Measurements from ENCODE around the gene PREPL. TPM values are rescaled to one million over a fixed set of nuclear protein-coding genes. Genes with fewer than 3 reads are reported as not detected.
"Not testable (repeated sequence)": the region's sequence is repeated elsewhere in the genome, so short reads cannot be mapped to it uniquely, and the experiment has no call there.

Gene PREPL
- polyA plus RNA-seq, 1 donor: 141 TPM

DNA sequence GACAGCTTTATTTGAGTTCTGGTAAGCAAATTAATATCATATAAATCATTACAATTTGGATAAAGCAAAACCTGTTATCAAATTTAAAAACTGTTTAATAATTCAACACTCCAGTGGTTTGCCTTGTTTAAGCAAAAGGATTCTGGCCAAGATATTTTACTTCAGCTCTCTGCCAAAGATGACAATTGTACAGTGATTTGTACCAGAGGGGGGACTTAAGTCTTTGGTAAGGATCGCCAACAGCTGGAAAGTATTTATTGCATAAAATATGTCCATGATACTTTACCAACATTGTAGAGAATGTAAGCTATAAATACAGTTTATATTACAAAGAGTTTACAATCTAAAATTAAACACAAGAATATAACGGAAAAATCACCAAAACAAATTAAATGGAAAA is 13.8 kb downstream of the PREPL start:
- no peak for DNase-seq

DNA sequence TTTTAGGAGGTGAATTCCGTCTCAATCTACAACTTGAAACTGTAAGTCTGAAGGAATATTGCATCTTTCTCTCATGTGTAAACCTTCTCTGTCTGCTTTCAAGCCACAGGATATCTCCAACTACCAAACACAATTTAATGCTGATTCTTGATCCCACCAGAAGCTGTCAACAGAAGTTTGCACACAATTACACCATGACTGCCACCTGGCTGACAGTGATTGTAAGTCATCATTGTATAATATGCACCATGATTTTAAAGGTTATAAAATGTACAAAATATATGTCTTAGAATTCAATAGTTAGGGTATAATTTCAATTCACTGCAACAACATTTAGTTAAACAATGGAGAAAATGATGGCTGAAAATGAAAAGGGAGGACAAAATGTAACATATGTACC is 18.4 kb downstream of the PREPL start:
- no peak for DNase-seq

DNA sequence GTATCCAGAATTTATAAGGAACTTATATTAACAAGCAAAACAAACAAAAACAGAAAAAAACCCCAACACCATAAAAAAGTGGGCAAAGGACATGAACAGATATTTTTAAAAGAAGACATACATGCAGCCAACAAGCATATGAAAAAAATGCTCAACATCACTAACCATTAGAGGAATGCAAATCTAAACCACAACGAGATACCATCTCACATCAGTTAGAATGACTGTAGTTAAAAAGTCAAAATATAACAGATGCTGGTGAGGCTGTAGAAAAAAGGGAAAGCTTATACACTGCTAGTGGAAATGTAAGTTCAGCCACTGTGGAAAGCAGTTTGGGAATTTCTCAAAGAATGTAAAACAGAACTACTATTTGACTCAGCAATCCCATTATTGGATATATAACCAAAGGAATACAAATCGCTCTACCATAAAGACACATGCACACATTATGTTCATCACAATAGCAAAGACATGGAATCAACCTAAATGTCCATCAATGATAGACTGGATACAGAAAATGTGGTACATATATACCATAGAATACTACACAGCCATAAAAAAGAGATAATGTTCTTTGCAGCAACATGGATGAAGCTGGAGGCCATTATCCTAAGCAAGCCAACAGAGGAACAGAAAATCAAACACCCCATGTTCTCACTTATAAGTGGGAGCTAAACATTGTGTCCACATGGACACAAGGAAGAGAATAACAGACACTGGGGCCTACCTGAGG is 25.3 kb downstream of the PREPL start:
- DNase-seq: no peak

DNA sequence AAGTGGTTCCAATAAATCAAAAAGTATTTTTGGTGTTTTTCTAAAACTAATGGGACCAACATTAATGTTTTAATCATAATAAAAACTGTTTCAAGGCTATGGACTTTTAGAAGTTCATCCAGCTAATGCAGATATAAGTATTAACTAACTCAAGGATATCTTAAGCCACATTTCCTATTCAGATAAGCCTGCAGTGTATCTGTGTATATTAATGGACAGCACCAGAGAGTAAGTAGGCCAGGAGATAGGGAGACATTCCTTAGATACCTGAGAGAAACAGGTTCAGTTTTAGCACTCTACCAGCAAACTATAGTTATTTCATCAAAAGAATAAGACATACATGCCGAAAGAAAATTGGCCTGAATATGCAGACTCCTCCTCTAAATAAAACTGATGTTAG is 27.3 kb downstream of the PREPL start:
- DNase-seq: no peak

DNA sequence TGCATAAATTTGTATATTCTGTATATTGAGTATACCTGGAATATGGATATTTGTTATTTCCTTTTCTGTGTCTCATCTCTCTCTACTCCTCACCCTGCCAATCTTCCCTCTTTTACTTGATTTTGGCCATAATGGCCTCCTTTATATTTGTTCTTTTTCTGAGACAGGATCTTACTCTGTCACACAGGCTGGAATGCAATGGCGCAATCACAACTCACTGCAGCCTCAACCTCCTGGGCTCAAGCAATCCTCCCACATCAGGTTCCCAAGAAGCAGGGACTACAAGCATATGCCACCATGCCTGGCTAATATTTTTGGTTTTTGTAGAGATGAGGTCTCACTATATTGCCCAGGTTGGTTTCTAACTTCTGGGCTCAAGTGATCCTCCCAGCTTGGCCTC is 30.5 kb downstream of the PREPL start:
- no peak for DNase-seq

DNA sequence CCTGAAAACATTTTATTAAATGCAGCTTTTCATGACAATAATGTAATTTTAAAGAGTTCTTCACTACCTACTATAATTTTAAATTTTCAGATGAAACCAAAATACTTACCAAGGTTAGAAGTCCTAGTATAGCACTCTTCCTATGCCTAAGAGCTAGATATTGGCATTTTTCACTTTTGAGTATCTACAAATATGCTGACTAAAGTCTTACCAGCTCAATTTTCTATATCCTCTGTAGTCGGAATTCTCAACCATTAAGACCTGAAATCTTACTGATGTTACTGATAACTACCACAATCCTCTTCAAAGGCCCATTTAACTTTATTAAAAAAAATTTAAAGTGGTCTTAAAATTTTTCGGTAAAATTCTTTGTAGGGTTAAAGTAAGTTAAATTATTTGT is 32.0 kb downstream of the PREPL start:
- DNase-seq: no peak

DNA sequence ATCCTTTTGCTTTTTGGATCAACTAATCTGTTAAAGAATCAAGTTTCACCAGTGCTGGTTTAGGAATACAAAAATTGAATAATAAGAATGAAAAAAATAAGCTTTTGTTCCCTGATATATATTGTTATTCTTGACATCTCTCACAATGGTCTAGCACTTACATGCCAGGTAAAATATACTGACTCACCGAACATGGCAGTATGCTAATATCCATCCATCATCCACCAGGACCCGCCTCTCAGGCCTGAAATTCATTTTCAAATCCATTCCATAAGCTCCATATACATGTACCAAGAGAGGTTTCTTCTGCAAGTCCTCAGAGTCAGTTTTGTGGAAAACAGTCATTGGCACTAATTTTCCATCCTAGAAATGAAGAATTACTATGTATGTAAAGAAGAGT is 32.5 kb downstream of the PREPL start:
- DNase-seq: no peak

DNA sequence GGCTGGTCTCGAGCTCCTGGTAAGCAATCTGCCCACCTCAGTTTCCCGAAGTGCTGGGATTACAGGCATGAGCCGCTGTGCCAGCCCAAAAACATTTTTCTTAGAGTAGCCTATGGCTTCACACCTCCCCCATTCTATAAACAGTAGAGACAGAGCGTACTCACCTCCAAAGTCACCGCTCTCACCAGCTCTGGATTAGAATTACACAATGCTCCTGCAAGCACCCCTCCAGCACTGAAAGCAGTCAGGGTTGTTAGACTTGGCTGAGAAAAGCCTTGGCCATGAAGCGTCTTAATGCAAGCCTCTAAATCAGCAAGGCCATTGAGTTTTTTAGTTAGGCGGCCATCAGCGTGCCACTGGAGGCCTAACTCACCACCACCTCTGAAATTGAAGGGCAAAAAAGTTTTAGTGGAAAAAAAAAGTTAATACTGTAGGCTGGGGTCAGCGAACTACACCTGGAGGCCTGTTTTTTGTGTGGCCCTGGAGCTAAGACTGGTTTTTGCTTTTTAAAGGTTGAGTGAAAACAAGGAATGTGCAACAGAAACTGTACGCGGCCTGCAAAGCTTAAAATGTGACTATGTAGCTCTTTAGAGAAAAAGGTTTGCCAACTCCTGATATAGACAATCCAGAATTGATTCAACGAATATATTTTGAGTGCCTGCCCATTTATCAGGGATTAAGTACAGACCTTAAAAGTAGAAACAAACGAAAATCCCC is 34.6 kb downstream of the PREPL start:
- no peak for DNase-seq

DNA sequence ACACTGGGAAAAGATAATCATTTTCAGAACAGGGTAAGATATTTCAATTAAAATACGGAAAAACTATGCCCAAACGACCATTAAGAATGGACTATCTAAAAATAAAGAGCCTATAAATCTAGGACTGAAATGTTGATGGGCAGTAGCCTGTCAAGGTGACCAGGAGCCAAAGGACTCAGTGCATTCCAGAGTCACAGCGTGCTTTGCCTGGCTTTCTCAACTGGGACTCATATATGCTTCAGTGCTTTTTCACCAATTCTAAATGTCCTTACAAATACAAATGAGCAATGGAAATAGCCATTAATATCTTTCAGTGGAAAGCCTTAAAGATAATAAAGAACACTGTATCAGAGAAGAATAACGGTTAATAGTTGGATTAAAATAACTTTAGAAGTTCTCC is 35.4 kb downstream of the PREPL start:
- DNase-seq: no peak

DNA sequence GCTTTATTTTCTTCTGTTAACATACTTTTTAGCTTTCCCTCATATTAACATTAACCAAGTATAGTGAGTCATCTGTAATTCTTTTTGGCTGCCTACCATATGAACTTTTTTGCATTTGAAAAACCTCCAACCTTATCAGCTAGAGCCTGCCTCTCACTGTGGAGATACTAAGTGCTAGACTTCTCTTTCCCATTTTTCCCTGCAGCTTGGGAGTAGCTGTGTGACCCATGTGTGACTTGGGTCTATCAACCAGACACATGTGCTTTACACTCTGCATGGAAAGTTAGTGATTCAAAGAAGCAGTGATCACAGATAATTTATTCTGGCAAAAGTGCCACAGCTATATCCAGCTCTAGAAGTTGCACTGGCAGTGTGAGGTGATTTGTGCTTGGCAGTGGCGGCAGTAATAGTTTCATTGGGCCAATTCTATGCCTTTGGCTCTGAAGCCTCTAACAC is 36.3 kb downstream of the PREPL start:
- DNase-seq: no peak

DNA sequence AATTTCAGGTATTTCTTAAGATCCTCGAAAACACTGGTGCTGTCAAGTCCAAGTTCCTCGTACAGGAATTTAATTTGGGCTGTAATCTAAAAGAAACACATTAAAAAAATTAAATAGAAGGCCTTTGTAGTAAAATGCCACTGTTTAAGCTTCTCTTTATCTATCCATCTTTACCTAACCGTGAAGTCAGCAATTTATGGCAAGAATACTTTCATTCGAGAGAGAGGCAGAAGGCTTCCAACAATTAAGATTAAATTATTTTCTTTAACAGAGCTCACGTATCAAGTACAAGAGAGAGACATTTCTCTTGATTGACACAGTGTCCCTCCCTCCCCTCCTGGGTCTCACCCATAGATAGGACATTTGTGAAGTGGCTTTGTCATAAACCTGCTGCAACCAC is 39.9 kb downstream of the PREPL start:
- no peak for DNase-seq

DNA sequence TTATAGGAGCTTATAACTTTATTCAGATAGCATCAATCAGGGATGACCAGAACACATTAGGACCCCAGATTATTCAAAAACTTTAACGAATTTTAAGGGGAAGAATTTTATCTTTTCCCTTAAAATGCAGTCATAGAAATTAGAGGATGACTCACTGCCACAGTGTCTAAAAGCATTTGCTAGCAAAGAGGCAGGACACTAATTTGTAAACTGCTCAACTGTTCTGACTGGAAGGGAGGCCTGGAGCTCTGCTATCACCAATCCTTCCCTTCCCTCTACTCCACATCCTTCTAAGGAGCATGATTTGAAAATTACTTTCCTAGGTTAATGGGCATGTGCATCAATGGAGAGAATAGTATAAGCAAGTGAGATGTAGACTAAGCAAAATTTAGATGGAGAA is 40.5 kb downstream of the PREPL start:
- DNase-seq: no peak

DNA sequence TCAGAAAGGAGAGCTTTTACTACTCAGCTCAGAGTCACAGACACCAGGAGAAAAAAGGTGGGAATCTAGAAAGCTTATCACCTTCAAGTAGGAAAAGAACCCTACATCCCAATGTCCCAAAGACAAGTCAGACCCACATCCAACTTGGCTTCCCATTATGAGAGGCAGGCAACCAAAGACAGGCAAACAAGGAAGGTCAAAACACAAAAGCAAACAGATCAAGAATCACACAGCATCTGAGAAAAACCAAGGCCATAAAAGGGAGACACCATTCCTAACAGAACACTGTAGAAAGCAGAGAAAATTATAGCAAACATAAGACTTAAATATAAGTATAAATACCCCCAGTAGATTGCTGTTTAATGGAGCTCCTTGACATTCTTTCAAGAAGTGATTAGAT is 45.3 kb downstream of the PREPL start:
- DNase-seq: no peak

DNA sequence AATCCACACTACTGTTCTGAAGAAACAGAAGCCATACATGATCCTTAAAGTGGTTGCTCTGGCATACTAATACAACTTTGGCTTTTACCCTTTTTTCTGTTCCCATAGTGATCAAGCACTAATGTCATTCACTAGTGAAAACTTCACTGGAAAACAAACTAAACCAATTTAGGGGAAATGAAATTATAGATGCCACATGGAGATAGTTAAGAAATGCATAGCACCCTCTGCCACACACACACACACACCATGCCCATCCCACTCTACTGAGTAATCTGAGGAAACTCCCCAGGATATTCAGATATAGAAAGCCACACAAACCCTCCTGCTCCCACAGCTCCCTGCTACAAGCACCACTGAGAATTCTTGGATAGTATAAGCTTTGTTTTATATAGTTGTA is 46.9 kb downstream of the PREPL start:
- no peak for DNase-seq

DNA sequence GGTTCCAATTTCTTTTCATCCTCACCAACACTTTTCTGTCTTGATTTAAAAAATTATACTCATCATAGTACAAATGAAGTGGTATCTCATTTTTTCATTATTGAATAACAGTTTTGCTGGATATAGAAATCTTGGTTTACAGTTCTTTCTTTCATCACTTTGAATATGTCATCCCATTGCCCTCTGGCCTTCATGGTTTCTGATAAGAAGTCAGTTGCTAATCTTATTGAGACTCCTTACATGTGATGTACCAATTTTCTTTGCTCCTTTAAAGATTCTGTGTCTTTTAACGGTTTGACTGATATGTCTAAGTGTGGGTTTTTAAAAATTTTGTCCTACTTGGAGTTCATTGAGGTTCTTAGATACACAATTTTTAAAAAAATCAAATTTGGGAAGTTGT is 51.0 kb downstream of the PREPL start:
- no peak for DNase-seq

DNA sequence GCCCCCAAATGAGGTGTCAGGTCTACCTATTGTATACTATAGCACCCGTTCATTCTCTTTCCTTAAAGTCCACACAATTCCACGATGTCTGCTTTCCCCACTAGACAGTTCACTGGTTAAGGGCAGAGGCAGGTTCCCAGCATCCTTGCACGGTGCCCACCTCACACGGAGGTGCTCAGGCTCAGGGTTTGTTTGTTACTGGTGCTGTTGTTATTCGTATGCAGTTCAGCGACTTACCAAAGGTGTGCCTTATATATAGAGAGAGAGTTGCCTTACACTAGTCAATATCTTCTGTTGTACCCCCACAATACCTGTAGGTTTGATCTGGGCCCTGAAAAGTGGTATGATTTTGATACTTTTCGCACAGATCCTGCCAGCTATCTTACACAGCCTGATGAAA is 55.4 kb downstream of the PREPL start:
- DNase-seq: no peak

DNA sequence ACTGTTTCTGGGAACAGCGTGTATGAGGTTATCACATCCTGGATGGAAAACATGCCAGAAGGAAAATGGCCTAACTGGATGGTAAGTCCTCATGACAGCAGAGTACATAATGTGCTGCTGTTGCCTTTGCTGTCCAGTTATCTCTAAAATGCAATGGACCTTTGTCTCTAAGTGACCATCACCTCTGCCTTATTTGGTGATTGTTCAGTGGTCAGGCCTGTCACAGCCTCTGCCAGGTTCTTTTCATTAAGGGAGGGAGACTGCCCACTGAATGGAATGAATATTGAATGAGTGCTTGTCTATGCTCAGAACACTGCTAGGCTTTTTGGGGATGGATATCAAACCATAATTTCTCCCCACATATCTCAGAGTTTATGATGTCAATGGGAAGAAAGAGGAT is 57.0 kb downstream of the PREPL start:
- no peak for DNase-seq

DNA sequence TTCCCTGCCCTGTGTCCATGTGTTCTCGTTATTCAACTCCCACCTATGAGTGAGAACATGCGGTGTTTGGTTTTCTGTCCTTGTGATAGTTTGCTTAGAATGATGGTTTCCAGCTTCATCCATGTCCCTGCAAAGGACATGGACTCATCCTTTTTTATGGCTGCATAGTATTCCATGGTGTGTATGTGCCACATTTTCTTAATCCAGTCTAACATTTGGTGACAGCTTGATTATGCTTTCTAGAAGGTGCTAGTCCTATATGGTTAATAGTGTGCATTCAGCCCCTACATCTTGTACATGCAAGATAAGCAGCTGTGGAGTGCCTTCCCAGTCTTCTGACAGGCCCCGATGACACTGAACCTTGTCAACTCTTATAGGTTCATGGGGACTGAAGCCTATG is 57.5 kb downstream of the PREPL start:
- DNase-seq: not testable (repeated sequence)

DNA sequence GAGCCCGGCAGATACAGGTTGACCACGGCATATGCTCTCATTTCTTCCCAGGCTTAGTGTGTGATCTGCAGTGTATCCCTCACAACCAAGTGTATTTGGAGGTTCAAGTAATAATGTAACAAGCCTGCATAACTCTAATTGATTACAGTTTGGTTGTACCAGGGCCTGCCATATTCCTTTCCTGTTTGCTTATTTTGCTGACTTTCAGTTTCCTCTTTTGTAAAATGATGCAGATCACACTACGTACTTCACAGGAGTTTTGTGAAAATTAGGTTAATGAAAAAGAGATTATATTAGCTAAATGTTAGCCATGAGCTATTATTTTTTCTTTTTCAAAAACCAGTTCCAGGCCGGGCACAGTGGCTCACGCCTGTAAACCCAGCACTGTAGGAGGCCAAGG is 60.2 kb downstream of the PREPL start:
- DNase-seq: no peak

DNA sequence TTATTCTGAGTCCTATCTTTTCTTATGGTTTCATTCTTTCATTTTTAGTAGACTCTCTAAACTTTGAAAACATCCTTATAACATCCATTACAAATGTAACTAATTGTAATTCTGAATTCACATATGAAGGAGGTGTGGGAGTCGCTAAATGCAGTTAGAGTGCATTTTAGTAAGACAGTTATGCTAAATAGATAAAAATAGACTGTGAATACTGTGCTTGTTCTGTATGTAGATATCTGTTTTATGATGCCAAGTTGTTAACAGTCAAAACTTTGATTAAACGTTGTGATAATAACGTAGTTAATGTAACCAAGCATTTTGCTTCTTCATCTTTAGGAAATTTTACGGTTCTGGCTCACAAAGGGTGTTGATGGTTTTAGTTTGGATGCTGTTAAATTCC is 61.7 kb downstream of the PREPL start:
- DNase-seq: no peak

DNA sequence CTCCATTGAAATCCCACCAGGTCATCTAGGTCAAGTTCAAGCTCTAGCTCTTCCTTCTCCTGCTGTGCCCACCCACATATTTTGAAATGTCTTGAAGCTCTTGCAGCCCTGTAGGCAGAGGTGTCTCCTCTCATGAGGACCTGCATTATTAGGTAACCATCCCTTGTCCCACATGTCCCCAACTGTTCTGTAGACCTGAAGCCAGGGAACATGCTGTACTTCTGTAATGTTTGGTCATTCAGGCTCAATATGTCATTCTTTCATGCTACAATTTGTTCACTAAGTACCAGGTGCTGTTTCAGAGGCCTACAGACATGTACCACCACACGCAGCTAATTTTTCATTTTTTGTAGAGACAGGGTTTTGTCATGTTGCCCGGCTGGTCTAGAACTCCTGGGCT is 63.9 kb downstream of the PREPL start:
- no peak for DNase-seq

DNA sequence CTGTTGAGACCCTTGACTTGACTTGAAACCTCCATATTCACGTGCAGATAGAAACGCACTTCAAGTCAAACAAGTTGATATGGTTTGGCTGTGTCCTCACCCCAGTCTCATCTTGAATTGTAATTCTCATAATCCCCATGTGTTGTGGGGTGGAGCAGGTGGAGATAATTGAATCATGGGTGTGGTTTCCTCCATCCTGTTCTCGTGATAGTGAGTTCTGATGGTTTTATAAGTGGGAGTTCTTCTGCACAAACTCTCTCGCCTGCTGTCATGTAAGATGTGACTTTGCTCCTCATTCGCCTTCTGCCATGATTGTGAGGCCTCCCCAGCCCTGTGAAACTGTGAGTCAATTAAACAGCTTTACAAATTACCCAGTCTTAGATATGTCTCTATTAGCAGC is 64.6 kb downstream of the PREPL start:
- DNase-seq: no peak

DNA sequence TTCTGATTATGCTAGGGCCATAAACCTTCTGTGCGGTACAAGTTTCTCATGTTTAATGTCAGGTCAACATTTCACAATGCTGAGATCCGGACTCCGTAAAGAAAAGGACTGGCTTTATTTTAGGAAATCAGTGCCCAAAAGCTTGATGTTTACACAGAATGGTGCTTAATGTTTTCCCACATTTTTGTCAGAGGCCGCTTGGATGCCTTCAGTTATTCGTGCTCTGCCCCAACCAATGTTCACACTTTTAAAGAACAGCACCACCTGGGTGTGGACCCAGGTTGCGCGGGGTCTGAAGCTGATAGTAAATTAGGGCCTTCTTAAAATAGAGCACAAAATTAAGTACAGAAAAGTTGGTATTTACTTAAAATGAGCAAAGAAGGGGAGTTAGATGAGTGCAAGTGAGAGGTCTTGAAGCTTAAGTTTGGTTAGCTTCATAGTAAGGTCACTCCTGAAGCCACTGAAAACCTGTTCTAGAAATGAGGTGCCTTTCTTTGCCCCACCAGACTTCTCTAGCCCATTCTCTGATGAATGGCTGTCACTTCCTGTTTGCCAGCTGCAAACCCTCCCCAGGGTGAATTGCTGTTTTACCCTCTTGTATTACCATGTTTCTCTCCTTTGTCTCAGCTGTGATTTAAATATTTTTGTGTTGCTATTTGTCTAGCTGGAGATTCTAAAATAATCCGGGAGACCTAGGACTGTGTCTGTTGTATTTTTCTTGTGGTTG is 65.5 kb downstream of the PREPL start:
- DNase-seq: no peak

DNA sequence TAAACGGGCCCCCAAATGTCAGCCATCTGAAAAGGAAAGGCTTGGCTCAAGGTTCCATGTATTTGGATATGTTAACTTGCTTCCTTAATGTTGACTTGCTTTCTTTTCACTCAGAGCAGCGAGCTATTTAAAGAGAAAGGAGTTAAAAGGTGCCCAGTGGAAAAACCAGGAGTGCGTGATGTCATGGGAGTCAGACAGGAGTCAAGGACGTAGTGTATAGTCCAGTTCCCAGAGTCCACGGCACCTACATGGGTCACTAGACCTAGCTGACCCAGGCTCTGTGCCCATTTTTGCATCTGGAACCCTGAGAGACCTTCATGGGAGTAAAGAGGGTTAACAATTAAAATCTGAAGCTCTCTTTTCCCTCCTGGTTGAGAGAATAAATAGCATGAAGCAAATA is 66.2 kb downstream of the PREPL start:
- DNase-seq: no peak

All from hindlimb muscle (tissue), 1 donor.